ENCODE results near the gene TBC1D13.
"Not testable (repeated sequence)": the region's sequence is repeated elsewhere in the genome, so short reads cannot be mapped to it uniquely, and the experiment has no call there.

Gene TBC1D13

GRCh38 chr9:128846680-128847030 is 59.6 kb downstream of the TBC1D13 start:
- DNase-seq (ENCODE audit: low read depth in 2 of 2), result no peak

DNA sequence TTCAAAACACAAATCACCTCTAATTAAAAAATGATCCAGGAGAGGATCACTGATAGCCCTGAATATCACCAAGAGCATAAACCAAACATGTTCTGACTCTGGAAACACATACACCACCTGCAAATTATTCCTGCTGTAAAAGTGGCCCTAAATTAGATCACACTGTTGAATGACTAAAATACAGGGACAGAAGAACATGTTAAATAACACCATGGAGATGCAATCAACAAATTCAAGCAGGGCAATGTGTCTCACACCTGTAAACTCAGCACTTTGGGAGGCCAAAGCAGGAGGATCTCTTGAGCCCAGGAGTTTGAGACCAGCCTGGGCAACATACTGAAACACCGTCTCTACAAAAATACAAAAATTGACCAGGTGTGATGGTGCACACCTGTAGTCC is 60.8 kb downstream of the TBC1D13 start:
- DNase-seq (ENCODE audit: low read depth in 2 of 2), result no peak

- not testable (repeated sequence) for DNase-seq (ENCODE audit: low read depth in 2 of 2)
Observed at GRCh38 chr9:128851024-128851423, 64.0 kb downstream of the TBC1D13 start.

- DNase-seq (ENCODE audit: low read depth in 2 of 2), result not testable (repeated sequence)
Observed at GRCh38 chr9:128851779-128852600, 64.9 kb downstream of the TBC1D13 start.

DNA sequence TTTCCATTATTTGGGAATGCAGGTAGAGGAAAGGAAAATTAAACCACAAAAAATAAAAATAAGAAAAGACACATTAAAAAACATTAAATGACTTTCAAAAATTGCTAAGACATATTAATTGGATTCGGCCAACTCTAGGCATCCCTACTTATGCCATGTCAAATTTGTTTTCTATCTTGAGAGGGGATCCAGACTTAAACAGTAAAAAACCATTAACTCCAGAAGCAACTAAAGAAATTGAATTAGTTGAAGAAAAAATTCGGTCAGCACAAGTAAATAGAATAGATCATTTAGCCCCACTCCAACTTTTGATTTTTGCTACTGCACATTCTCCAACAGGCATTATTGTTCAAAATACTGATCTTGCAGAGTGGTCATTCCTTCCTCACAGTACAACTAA is 65.6 kb downstream of the TBC1D13 start:
- not testable (repeated sequence) for DNase-seq (ENCODE audit: low read depth in 2 of 2)

DNA sequence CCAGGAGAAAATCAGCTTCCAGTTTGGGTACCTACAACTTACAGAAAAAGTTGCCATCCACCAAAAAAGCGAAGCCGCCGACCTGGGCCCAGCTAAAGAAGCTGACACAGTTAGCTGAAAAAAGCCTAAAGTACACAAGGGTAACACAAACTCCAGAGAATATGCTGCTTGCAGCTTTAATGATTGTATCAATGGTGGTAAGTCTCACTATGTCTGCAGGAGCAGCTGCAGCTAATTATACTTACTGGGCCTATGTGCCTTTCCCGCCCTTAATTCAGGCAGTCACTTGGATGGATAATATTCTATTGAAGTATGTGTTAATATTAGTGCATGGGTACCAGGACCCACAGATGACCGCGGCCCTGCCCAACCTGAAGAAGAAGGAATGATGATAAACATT is 67.4 kb downstream of the TBC1D13 start:
- DNase-seq (ENCODE audit: low read depth in 2 of 2), result not testable (repeated sequence)

- DNase-seq (ENCODE audit: low read depth in 2 of 2), result not testable (repeated sequence)
Observed at GRCh38 chr9:128858476-128858875, 71.4 kb downstream of the TBC1D13 start.
